H1 (cell line): ENCODE results near the gene CDKN2B-AS1. TPM values are rescaled to one million over a fixed set of nuclear protein-coding genes. Genes with fewer than 3 reads are reported as not detected.

Experiments used
- CTCF ChIA-PET: fragments of 300-600 bp; sonication (Branson Sonifier 250); formaldehyde crosslinking; loops from one replicate; lab custom pipeline; 2021; ENCODE audit not compliant: partially characterized antibody; lab: Charles Lee
- POLR2A ChIA-PET: fragments of 300-600 bp; sonication (Branson Sonifier 250); formaldehyde crosslinking; loops from one replicate; lab custom pipeline; 2021; ENCODE audit warnings: inconsistent platforms; ENCODE audit not compliant: partially characterized antibody; lab: Charles Lee
- DNase-seq, 2 experiments: peaks; one replicate each; pipeline versions ENCODE4 v3.0.0 to v3.0.0-alpha.2; 2010 to 2022; ENCODE audit warnings: low spot score in 2 of 2, low read depth in 1 of 2, mixed read lengths in 1 of 2
- FAIRE-seq: peaks from 2 replicates; lab custom pipeline; 2011; peaks lifted over from hg19 to GRCh38; lab: Jason Lieb, UNC
- H2AFZ ChIP-seq: 2 replicates; pipeline ENCODE4 v1.8.1; 2012; ENCODE audit warnings: low read length, inconsistent platforms
- H2AK5ac ChIP-seq: 2 replicates; pipeline ENCODE4 v1.6.1; 2013; ENCODE audit warnings: low read depth, low read length
- H2BK120ac ChIP-seq: replicated peaks from 2 replicates; pipeline ENCODE3; 2013; ENCODE audit warnings: low read depth, low read length, inconsistent platforms
- H2BK12ac ChIP-seq: 2 replicates; pipeline ENCODE4 v1.6.1; 2013; ENCODE audit warnings: low read depth, low read length
- H2BK15ac ChIP-seq: 2 replicates; pipeline ENCODE4 v1.6.1; 2013; ENCODE audit warnings: low read length
- H2BK20ac ChIP-seq: 2 replicates; pipeline ENCODE4 v1.6.1; 2013; ENCODE audit warnings: low read length
- H2BK5ac ChIP-seq: 2 replicates; pipeline ENCODE4 v1.6.1; 2013; ENCODE audit warnings: low read depth, low read length
- H3K14ac ChIP-seq: 2 replicates; pipeline ENCODE4 v1.6.1; 2013; ENCODE audit warnings: inconsistent platforms; ENCODE audit not compliant: insufficient read length
- H3K18ac ChIP-seq: 2 replicates; pipeline ENCODE4 v1.6.1; 2013; ENCODE audit warnings: low read length; ENCODE audit errors: extremely low read depth
- H3K23ac ChIP-seq: 2 replicates; pipeline ENCODE4 v1.6.1; 2013; ENCODE audit warnings: inconsistent platforms; ENCODE audit not compliant: insufficient read length
- H3K23me2 ChIP-seq: 2 replicates; pipeline ENCODE4 v1.6.1; 2013; ENCODE audit warnings: low read depth, low read length
- H3K27ac ChIP-seq: 2 replicates; pipeline ENCODE4 v1.6.1; 2011; ENCODE audit warnings: low read depth, low read length, inconsistent platforms
- H3K27me3 ChIP-seq, 4 experiments: replicated peaks in 1 of 4; 1 replicate in 1 of 4; 2 replicates in 3 of 4; pipeline versions ENCODE4 v1.6.1 to v1.8.1; 2011 to 2013; ENCODE audit warnings: low read length in 3 of 4, mild to moderate bottlenecking in 3 of 4, inconsistent platforms in 2 of 4, mixed read lengths in 2 of 4, moderate library complexity in 1 of 4; ENCODE audit not compliant: control insufficient read depth in 3 of 4, insufficient read depth in 3 of 4; ENCODE audit errors: extremely low read depth in 1 of 4
- H3K36me3 ChIP-seq, 4 experiments: 2 replicates each; pipeline versions ENCODE4 v1.6.1 to v1.8.1; 2011 to 2013; ENCODE audit warnings: mild to moderate bottlenecking in 4 of 4, low read length in 3 of 4, moderate library complexity in 2 of 4, control low read depth in 1 of 4, inconsistent platforms in 1 of 4; ENCODE audit not compliant: insufficient read depth in 4 of 4, control insufficient read depth in 2 of 4
- H3K4ac ChIP-seq: replicated peaks from 2 replicates; pipeline ENCODE3; 2013; ENCODE audit warnings: low read length, low read depth, mixed read lengths, inconsistent platforms; ENCODE audit not compliant: insufficient read length
- H3K4me1 ChIP-seq, 4 experiments: replicated peaks in 1 of 4; 1 replicate in 1 of 4; 2 replicates in 3 of 4; pipeline versions ENCODE4 v1.6.1 to v1.8.1; 2011 to 2013; ENCODE audit warnings: low read length in 3 of 4, inconsistent platforms in 2 of 4, mixed read lengths in 1 of 4; ENCODE audit not compliant: insufficient read depth in 4 of 4, control insufficient read depth in 3 of 4
- H3K4me2 ChIP-seq, 2 experiments: 2 replicates each; pipeline versions ENCODE4 v1.6.1 to v1.8.1; 2011 to 2013; ENCODE audit warnings: low read depth in 2 of 2, low read length in 2 of 2, control low read depth in 1 of 2, inconsistent platforms in 1 of 2, mild to moderate bottlenecking in 1 of 2; ENCODE audit not compliant: insufficient read depth in 1 of 2
- H3K4me3 ChIP-seq, 4 experiments: fragments of 200-600, 300-600 bp in 1 of 4; sonication (generic), shearing (Covaris generic), sonication (Bioruptor Twin) in 1 of 4; 2 replicates each; pipeline versions ENCODE4 v1.5.1 to v1.8.1; 2011 to 2016; ENCODE audit warnings: low read length in 4 of 4, low read depth in 3 of 4, control low read depth in 2 of 4, inconsistent platforms in 2 of 4, mild to moderate bottlenecking in 2 of 4, mixed read lengths in 1 of 4, moderate library complexity in 1 of 4; ENCODE audit not compliant: insufficient read depth in 2 of 4; ENCODE audit errors: extremely low read depth in 1 of 4
- H3K56ac ChIP-seq: replicated peaks from 2 replicates; pipeline ENCODE3; 2013; ENCODE audit warnings: low read depth, mild to moderate bottlenecking, mixed read lengths, low read length, inconsistent platforms; ENCODE audit not compliant: insufficient read length
- H3K79me1 ChIP-seq: 2 replicates; pipeline ENCODE4 v1.6.1; 2013; ENCODE audit warnings: low read depth, low read length, control low read depth
- H3K79me2 ChIP-seq, 2 experiments: 2 replicates each; pipeline versions ENCODE4 v1.6.1 to v1.8.1; 2012 to 2013; ENCODE audit warnings: low read length in 2 of 2, mild to moderate bottlenecking in 2 of 2, inconsistent platforms in 1 of 2; ENCODE audit not compliant: insufficient read depth in 2 of 2, control insufficient read depth in 1 of 2
- H3K9ac ChIP-seq, 4 experiments: replicated peaks in 1 of 4; 1 replicate in 1 of 4; 2 replicates in 3 of 4; pipeline versions ENCODE4 v1.6.1 to v1.8.1; 2011 to 2013; ENCODE audit warnings: low read depth in 3 of 4, low read length in 3 of 4, control low read depth in 2 of 4, mild to moderate bottlenecking in 2 of 4, moderate library complexity in 2 of 4, inconsistent platforms in 1 of 4; ENCODE audit errors: extremely low read depth in 1 of 4
- H3K9me3 ChIP-seq, 2 experiments: 2 replicates each; pipeline versions ENCODE4 v1.6.1 to v1.8.1; 2012 to 2013; ENCODE audit warnings: mild to moderate bottlenecking in 2 of 2, moderate library complexity in 2 of 2, control low read depth in 1 of 2, inconsistent platforms in 1 of 2, low read depth in 1 of 2, low read length in 1 of 2, mixed read lengths in 1 of 2; ENCODE audit not compliant: insufficient read depth in 2 of 2
- H4K20me1 ChIP-seq, 2 experiments: replicated peaks in 1 of 2; 2 replicates each; pipeline versions ENCODE3 to v1.8.1; 2011 to 2013; ENCODE audit warnings: inconsistent platforms in 2 of 2, low read length in 2 of 2, mild to moderate bottlenecking in 1 of 2; ENCODE audit not compliant: insufficient read depth in 2 of 2, control insufficient read depth in 1 of 2
- H4K5ac ChIP-seq: 2 replicates; pipeline ENCODE4 v1.6.1; 2013; ENCODE audit warnings: low read length, low read depth, mixed read lengths, inconsistent platforms; ENCODE audit not compliant: insufficient read length
- H4K8ac ChIP-seq: 2 replicates; pipeline ENCODE4 v1.8.0; 2013; ENCODE audit warnings: mild to moderate bottlenecking, moderate library complexity, low read length, inconsistent platforms; ENCODE audit not compliant: insufficient read depth; ENCODE audit errors: extremely low read depth
- H4K91ac ChIP-seq: replicated peaks from 2 replicates; pipeline ENCODE3; 2013; ENCODE audit warnings: low read length, mixed read lengths, inconsistent platforms; ENCODE audit not compliant: insufficient read length
- BCL11A ChIP-seq, 2 experiments: IDR thresholded peaks; one replicate each; pipeline ENCODE4 v1.6.1; 2011; ENCODE audit warnings: low read depth in 2 of 2, low read length in 2 of 2, mild to moderate bottlenecking in 2 of 2
- SIX5 ChIP-seq: IDR thresholded peaks from 2 replicates; pipeline ENCODE4 v1.6.1; 2011; ENCODE audit warnings: mild to moderate bottlenecking, low read depth, low read length
- SP2 ChIP-seq: IDR thresholded peaks from 2 replicates; pipeline ENCODE4 v1.6.1; 2012; ENCODE audit warnings: mild to moderate bottlenecking, low read length, inconsistent platforms
- SUZ12 ChIP-seq: fragments of 200-600 bp; sonication (generic); IDR thresholded peaks from 2 replicates; pipeline ENCODE4 v1.6.1; 2012; ENCODE audit warnings: mild to moderate bottlenecking, inconsistent platforms, low read length, moderate library complexity, mixed read lengths
- TEAD4 ChIP-seq: IDR thresholded peaks from 2 replicates; pipeline ENCODE4 v1.6.1; 2012; ENCODE audit warnings: low read depth, low read length, inconsistent platforms, mixed read lengths
- polyA plus RNA-seq, 7 experiments: library from polyadenylated mRNA; depleted of rRNA in 3 of 7; stranded (reverse) in 5 of 7; unstranded in 2 of 7; fragments of >200 nt in 5 of 7; fragments of 200-250 nt in 2 of 7; gene quantifications; 1 replicate in 5 of 7; 2 replicates in 1 of 7; 4 replicates in 1 of 7; pipeline versions ENCODE4 v1.2.1 to v1.2.3, GENCODE V29; 2011 to 2013; ENCODE audit warnings: missing spikeins in 2 of 7, mixed read lengths in 2 of 7
- total RNA-seq: library from RNA; stranded (reverse); fragmentation: NEBNext Ultra II Directional; extraction: Animal tissue kit (Norgen Biotek cat#: 25700); gene quantifications from 2 replicates; pipeline ENCODE4 v1.2.1, GENCODE V29; 2021

CDKN2B-AS1 gene
- total and polyA plus RNA-seq, 2 of the 8 experiments (the other 6 are each of a cell fraction or from before 2014, with no cell fraction given): not detected

DNA sequence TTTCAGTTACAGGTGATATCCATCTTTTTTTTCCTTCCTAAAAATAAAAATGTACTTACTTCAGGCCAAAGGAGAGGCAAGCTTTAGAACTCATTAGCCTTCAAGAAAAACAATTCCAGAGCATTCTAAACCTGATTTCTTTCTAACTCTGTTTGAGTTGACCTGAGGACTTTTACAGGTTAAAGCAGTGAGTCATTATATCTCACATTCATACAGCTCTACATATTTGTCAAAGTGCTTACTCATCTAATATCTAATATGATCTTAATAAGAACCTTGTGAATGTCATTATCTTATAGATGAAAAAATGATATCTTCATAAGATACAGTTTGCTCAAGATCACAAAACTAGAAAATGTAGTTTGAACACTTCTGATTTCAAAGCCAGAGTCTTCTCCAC, 163.7 kb downstream of the CDKN2B-AS1 start:
- Histone ChIP-seq H3K56ac (no peak overlapping the region), H3K27ac (no peak overlapping the region), H4K8ac (no peak overlapping the region), H3K18ac (no peak overlapping the region), H4K5ac (no peak overlapping the region), H3K23me2 (no peaks in the 10 kb centered on the region), H3K79me1 (no peaks in the 10 kb centered on the region), H3K4ac (no peak overlapping the region), H2BK12ac (no peak overlapping the region), H2BK20ac (no peak overlapping the region), H3K4me3 (no peak overlapping the region), H3K36me3 (no peaks in the 10 kb centered on the region), H3K9ac (no peak overlapping the region), H2BK15ac (no peak overlapping the region), H3K4me1 (no peaks in the 10 kb centered on the region), H2BK120ac (no peak overlapping the region), H3K23ac (no peak overlapping the region), H3K79me2 (no peaks in the 10 kb centered on the region), H3K4me2 (no peak overlapping the region), H2AK5ac (no peak overlapping the region), H2BK5ac (no peak overlapping the region), H4K20me1 (no peaks in the 10 kb centered on the region), H3K14ac (no peak overlapping the region), H3K27me3 (no peaks in the 10 kb centered on the region), H4K91ac (no peak overlapping the region), H3K9me3 (no peaks in the 10 kb centered on the region), H2AFZ (no peak overlapping the region)
- TF ChIP-seq SUZ12: no peak
- TF ChIP-seq SIX5: no peak
- no peak for TF ChIP-seq SP2
- no peak for TF ChIP-seq TEAD4
- TF ChIP-seq BCL11A (IDR thresholded peaks at IDR 0.05; ENCODE audit: low read depth in 2 of 2, low read length in 2 of 2): no peak
- DNase-seq (no peak), FAIRE-seq (no peak)
- ChIA-PET POLR2A (no interaction called here), CTCF (no interaction called here)
